Tibial artery (tissue), 4 donors: ENCODE results near the gene LMF2.
"Not testable (repeated sequence)": the region's sequence is repeated elsewhere in the genome, so short reads cannot be mapped to it uniquely, and the experiment has no call there.

Experiments
- DNase-seq, 2 donors: peaks; one replicate each; pipeline ENCODE4 v3.0.0-alpha.2; 2019
- H3K27ac ChIP-seq, 2 donors: fragments of 200-600 bp; sonication (generic) in 1 of 2; 1 replicate in 1 of 2; 2 replicates in 1 of 2; pipeline ENCODE4 v1.5.1; 2018 to 2019; ENCODE audit warnings: mild to moderate bottlenecking in 1 of 2
- H3K27me3 ChIP-seq, 2 donors: fragments of 200-600 bp; sonication (generic) in 1 of 2; one replicate each; pipeline versions ENCODE4 v1.5.1 to v1.6.0; 2016 to 2019
- H3K36me3 ChIP-seq, 3 donors: fragments of 200-600 bp; sonication (generic) in 2 of 3; one replicate each; pipeline ENCODE4 v1.5.1; 2016 to 2019; ENCODE audit warnings: mild to moderate bottlenecking in 2 of 3
- H3K4me1 ChIP-seq, 4 donors: fragments of 200-600 bp; sonication (generic) in 2 of 4; 1 replicate in 3 of 4; 2 replicates in 1 of 4; pipeline ENCODE4 v1.5.1; 2016 to 2019
- H3K4me3 ChIP-seq, 2 donors: fragments of 200-600 bp; sonication (generic) in 1 of 2; 1 replicate in 1 of 2; 2 replicates in 1 of 2; pipeline ENCODE4 v1.5.1; 2018 to 2019; ENCODE audit warnings: mild to moderate bottlenecking in 2 of 2
- H3K9me3 ChIP-seq, 3 donors: fragments of 200-600 bp; sonication (generic) in 1 of 3; one replicate each; pipeline ENCODE4 v1.5.1; 2016 to 2019
- CTCF ChIP-seq, 2 experiments: fragments of 200-600 bp in 1 of 2; fragments of 450-650 bp in 1 of 2; IDR thresholded peaks; one replicate each; pipeline ENCODE4 v1.5.1; 2017 to 2019; ENCODE audit warnings: antibody characterized with exemption in 2 of 2, mild to moderate bottlenecking in 1 of 2, moderate library complexity in 1 of 2
- intact Hi-C: fragments of 100-400 bp; cut with DNase I; formaldehyde crosslinking; loops from one replicate; pipeline ENCODE4 v1.15.0; 2023; ENCODE audit warnings: low total_unique reads

LMF2 gene

GRCh38 chr22:50545522-50546325 is 38.2 kb upstream of the LMF2 start, which contains the start of gene KLHDC7B:
KLHDC7B (plus strand) TSS chr22:50545899; CDS start chr22:50546244, 345 bp downstream.
- H3K9me3 ChIP-seq = no peaks in the 10 kb centered on the region
- TF ChIP-seq CTCF (IDR thresholded peaks at IDR 0.05) = no peak
- intact Hi-C loops = no loop called here
- H3K36me3 ChIP-seq = no peaks in the 10 kb centered on the region
- peaks cover 0 to 73% of the 10 kb centered on the region in 2 donors for H3K27me3 ChIP-seq
- no peak within 1 kb of the TSS for H3K4me3 ChIP-seq
- H3K27ac ChIP-seq = no peak within 1 kb of the TSS
- no peak for DNase-seq
- peaks cover 0 to 33% (median 19%) of the 10 kb centered on the region in 4 donors for H3K4me1 ChIP-seq

DNA sequence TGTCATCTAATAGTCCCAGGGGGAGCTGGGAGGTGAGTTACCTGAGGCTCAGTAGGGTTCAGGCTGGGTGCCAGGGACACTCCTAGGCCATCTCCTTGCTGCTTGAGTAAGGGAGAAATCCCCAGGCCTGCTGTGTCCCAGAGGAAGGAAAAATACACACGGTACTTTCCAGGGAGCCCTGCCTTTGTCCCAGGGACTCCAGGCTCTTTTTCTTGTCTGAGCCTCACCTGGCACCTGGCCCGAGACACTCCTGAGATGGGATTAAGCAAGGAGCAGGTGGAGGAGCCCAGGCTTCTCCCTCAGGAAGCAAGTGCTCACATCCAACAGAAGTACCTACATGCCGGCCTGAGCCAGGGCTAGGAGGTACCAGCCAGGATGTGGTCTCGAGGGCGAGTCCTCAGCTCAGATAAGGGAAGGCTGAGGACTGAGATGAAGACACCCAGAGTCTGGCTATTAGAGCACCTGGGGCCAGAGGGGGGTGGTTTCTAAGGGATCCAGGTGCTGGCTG is 37.3 kb upstream of the LMF2 start:
- no peaks in the 10 kb centered on the region for H3K36me3 ChIP-seq
- DNase-seq = no peak
- peaks cover 0 to 33% (median 19%) of the 10 kb centered on the region in 4 donors for H3K4me1 ChIP-seq
- intact Hi-C loops = no loop called here
- no peak overlapping the region for H3K4me3 ChIP-seq
- no peak for TF ChIP-seq CTCF (IDR thresholded peaks at IDR 0.05)
- no peaks in the 10 kb centered on the region for H3K9me3 ChIP-seq
- H3K27ac ChIP-seq = no peak overlapping the region
- H3K27me3 ChIP-seq = peaks cover 0 to 64% of the 10 kb centered on the region in 2 donors

GRCh38 chr22:50544078-50544745 is 36.7 kb upstream of the LMF2 start:
- peak in 1 of 2 donors; percentile 81 for DNase-seq
- Histone ChIP-seq H3K27me3 (peaks cover 0 to 58% of the 10 kb centered on the region in 2 donors), H3K9me3 (no peaks in the 10 kb centered on the region), H3K36me3 (no peaks in the 10 kb centered on the region), H3K4me1 (peaks cover 0 to 34% (median 20%) of the 10 kb centered on the region in 4 donors), H3K4me3 (peak overlapping the region; percentile 16 to 29), H3K27ac (no peak overlapping the region)
- TF ChIP-seq CTCF (IDR thresholded peaks at IDR 0.05) = peak; percentile 27 to 28
- intact Hi-C loops = no loop called here

DNA sequence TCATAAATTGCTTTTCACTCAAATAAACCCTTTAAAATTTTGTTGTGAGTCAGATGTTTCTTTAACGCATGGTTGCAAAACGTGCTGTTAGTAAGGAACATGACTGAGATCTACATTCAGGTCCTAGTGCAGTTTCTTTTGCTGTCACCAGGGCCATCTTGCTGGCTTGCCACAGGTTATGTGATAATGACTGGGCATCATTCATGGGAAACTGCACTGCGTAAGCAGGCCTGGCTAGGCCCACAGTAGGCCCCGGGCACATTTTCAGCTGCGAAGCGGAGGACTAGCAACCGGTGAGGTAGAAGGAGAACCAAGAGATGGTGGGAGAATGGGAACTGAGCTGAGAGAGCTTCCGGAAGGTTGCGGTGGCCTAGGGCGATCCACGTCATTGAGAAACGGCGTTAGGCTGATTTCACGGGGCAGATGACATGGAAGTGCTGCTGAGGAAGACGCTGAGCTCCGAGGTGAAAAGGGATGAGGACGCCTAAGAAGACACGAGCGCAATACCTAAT is 35.0 kb upstream of the LMF2 start:
- Histone ChIP-seq H3K27me3 (peaks cover 0 to 55% of the 10 kb centered on the region in 2 donors), H3K36me3 (no peaks in the 10 kb centered on the region), H3K27ac (no peak overlapping the region), H3K4me1 (peaks cover 0 to 27% (median 12%) of the 10 kb centered on the region in 4 donors), H3K4me3 (no peak overlapping the region), H3K9me3 (no peaks in the 10 kb centered on the region)
- DNase-seq = no peak
- TF ChIP-seq CTCF (IDR thresholded peaks at IDR 0.05) = no peak
- intact Hi-C loops = no loop called here

DNA sequence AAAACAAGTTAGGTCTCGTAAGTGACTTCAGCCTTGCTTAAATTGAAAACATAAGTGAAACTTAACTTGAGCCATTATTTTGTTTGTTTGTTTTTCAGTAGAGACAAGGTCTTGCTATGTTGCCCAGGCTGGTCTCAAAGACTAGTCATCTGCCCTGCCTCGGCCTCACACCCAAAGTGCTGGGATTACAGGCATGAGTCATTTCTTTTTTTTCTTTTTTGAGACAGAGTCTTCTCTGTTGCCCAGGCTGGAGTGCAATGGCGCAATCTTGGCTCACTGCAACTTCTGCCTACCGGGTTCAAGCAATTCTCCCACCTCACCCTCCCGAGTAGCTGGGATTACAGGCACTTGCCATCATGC is 34.1 kb upstream of the LMF2 start:
- intact Hi-C loops, H3K27ac ChIP-seq, H3K4me3 ChIP-seq: not testable (repeated sequence)

More for the DNA sequence above, 34.1 kb upstream of the LMF2 start:
- not testable (repeated sequence) for DNase-seq, H3K9me3 ChIP-seq, H3K36me3 ChIP-seq
- H3K4me1 ChIP-seq = peaks cover 0 to 19% (median 10%) of the 10 kb centered on the region in 4 donors
- peaks cover 0 to 50% of the 10 kb centered on the region in 2 donors for H3K27me3 ChIP-seq
